Progenitor cell of endocrine pancreas (in vitro differentiated cells): Measurements from ENCODE around the gene DBP. TPM values are rescaled to one million over a fixed set of nuclear protein-coding genes. Genes with fewer than 3 reads are reported as not detected.
A peak's percentile ranks its signal among the peaks of the same experiment; 100 is the strongest.

Experiments
- DNase-seq: peaks from one replicate; pipeline ENCODE4 v3.0.0; 2021; ENCODE audit warnings: low spot score; ENCODE audit not compliant: unreplicated experiment
- H3K27ac Mint-ChIP-seq: 2 replicates; pipeline ENCODE4 v1.8.0; 2021; ENCODE audit warnings: mild to moderate bottlenecking, moderate library complexity, mixed read lengths
- H3K27me3 Mint-ChIP-seq: 2 replicates; pipeline ENCODE4 v1.8.0; 2021; ENCODE audit warnings: mixed read lengths
- H3K36me3 Mint-ChIP-seq: 2 replicates; pipeline ENCODE4 v1.8.0; 2022; ENCODE audit warnings: mixed read lengths; ENCODE audit not compliant: insufficient read depth
- H3K4me1 Mint-ChIP-seq: 2 replicates; pipeline ENCODE4 v1.8.0; 2021; ENCODE audit warnings: low read depth, mixed read lengths
- H3K4me3 Mint-ChIP-seq: 2 replicates; pipeline ENCODE4 v1.8.0; 2021; ENCODE audit warnings: low read depth, mild to moderate bottlenecking, moderate library complexity, mixed read lengths
- H3K9me3 Mint-ChIP-seq: 2 replicates; pipeline ENCODE4 v1.8.0; 2021; ENCODE audit warnings: low read depth, mixed read lengths
- total RNA-seq: library from RNA; stranded (reverse); gene quantifications from 2 replicates; pipeline ENCODE4 v1.2.1, GENCODE V29; 2021
- TF ChIP-seq, protein P1 (sequence below): fragments of 200-600 bp; sonication (generic); IDR thresholded peaks from one replicate; pipeline ENCODE4 v1.5.0; 2021; ENCODE audit warnings: antibody characterized with exemption, mild to moderate bottlenecking; ENCODE audit not compliant: unreplicated experiment

The DBP gene
- total RNA-seq, 1 donor from 2014 or later, result 5.3 TPM

- Mint-ChIP-seq H3K4me3 (peak overlapping the region; percentile 71), H3K27me3 (peaks cover 16% of the 10 kb centered on the region), H3K36me3 (no peaks in the 10 kb centered on the region), H3K27ac (no peak overlapping the region), H3K9me3 (no peaks in the 10 kb centered on the region), H3K4me1 (peaks cover 7% of the 10 kb centered on the region)
- TF ChIP-seq, protein P1, sequence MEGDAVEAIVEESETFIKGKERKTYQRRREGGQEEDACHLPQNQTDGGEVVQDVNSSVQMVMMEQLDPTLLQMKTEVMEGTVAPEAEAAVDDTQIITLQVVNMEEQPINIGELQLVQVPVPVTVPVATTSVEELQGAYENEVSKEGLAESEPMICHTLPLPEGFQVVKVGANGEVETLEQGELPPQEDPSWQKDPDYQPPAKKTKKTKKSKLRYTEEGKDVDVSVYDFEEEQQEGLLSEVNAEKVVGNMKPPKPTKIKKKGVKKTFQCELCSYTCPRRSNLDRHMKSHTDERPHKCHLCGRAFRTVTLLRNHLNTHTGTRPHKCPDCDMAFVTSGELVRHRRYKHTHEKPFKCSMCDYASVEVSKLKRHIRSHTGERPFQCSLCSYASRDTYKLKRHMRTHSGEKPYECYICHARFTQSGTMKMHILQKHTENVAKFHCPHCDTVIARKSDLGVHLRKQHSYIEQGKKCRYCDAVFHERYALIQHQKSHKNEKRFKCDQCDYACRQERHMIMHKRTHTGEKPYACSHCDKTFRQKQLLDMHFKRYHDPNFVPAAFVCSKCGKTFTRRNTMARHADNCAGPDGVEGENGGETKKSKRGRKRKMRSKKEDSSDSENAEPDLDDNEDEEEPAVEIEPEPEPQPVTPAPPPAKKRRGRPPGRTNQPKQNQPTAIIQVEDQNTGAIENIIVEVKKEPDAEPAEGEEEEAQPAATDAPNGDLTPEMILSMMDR, result no peak
- no peak for DNase-seq
Measured at GRCh38 chr19:48644839-48645619, 7.8 kb upstream of the DBP start.

DNA sequence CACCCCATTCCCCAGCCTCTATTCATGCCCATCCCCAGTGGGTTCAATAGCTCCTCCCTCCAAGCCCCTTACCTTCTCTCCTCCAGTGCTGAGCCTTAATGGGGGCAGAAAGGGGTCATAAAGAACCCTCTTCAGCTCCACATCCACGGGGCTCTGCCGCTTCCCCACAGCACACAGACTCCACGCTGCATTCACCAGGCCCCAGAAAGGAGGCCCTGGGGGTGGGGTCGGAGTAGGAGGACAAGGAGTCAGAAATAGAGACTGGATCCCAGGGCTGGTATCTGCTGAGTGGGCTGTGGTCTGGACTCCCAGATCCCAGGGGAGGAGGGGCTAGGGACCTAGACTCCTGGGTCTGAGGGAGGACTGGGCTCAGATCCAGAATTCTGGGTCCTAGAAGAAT is 7.2 kb upstream of the DBP start:
- H3K27ac Mint-ChIP-seq, result no peak overlapping the region
- no peak for DNase-seq
- H3K4me3 Mint-ChIP-seq, result no peak overlapping the region
- peaks cover 7% of the 10 kb centered on the region for H3K4me1 Mint-ChIP-seq
- H3K36me3 Mint-ChIP-seq, result no peaks in the 10 kb centered on the region
- TF ChIP-seq, protein P1, result no peak
- H3K9me3 Mint-ChIP-seq, result no peaks in the 10 kb centered on the region
- H3K27me3 Mint-ChIP-seq, result peaks cover 20% of the 10 kb centered on the region

DNA sequence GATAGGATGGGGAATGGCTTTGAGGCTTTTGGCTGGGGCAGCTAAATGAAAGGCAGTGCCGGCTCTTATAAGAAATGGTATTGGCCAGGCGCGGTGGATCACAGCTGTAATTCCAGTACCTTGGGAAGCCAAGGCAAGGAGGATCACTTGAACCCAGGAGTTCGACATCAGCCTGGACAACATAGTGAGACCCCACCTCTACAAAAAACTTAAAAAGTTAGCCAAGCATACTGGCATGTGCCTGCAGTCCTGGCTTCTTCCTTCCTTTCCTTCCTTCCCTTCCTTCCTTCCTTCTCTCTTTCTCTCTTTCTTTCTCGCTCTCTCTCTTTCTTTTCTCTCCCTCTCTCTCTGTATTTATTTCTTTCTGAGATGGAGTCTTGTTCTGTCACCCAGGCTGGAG is 5.7 kb upstream of the DBP start:
- DNase-seq, result no peak
- TF ChIP-seq, protein P1, result no peak
- no peaks in the 10 kb centered on the region for H3K9me3 Mint-ChIP-seq
- H3K4me1 Mint-ChIP-seq, result peaks cover 11% of the 10 kb centered on the region
- no peak overlapping the region for H3K4me3 Mint-ChIP-seq
- no peak overlapping the region for H3K27ac Mint-ChIP-seq
- H3K36me3 Mint-ChIP-seq, result no peaks in the 10 kb centered on the region
- H3K27me3 Mint-ChIP-seq, result peaks cover 18% of the 10 kb centered on the region

- Mint-ChIP-seq H3K4me1 (peaks cover 12% of the 10 kb centered on the region), H3K9me3 (no peaks in the 10 kb centered on the region), H3K27ac (no peak overlapping the region), H3K4me3 (no peak overlapping the region), H3K27me3 (peaks cover 18% of the 10 kb centered on the region), H3K36me3 (no peaks in the 10 kb centered on the region)
- no peak for DNase-seq
- TF ChIP-seq, protein P1, result no peak
Measured at GRCh38 chr19:48641850-48642249, 4.7 kb upstream of the DBP start.

DNA sequence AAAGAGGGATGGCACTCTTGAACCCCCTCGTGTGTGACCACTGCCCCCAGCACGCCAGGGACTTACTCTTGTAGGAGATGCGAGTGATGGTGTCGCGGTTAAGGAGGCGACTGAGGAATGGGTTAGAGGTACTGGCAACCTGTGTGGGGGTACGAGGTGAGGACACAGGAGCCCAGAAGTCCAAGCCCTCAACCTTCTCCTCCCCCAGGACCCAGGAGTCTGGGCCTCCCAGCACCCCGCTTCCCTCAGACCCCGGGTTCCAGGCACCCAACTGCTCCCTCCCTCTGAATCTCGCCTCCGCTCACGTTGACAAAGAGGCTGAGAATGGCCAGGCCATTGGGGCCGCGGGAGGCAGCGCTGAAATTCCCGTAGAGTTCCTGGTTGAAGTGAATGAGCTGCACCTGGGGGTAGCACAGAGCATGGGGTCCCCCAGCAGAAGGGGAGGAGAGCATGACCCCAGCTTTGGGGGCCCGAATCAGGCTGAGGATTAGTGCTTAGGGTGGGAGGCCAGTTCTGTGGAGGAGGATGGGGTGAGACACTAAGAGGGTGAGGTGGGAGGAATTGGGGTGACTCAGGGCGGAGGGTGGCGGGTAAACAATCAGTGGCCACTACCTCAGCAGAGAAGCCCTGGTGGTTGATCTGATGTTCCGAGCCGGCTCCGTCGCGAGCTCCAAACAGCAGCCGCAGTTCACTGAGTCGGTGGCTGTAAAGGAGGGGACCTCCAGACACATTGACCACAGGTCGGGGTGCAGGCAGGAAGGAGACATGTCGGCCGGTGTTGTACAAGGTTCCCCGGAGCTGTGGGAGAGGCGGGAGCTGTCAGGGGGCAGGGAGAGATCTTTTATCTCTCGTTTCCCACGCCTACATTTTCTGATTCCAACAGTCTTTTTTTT is 2.5 kb upstream of the DBP start:
- Mint-ChIP-seq H3K36me3 (no peaks in the 10 kb centered on the region), H3K27ac (peak overlapping the region; percentile 91), H3K27me3 (peaks cover 16% of the 10 kb centered on the region), H3K4me1 (peaks cover 9% of the 10 kb centered on the region), H3K9me3 (no peaks in the 10 kb centered on the region), H3K4me3 (no peak overlapping the region)
- TF ChIP-seq, protein P1, result no peak
- no peak for DNase-seq
